Measurements from ENCODE around the gene MSX1. TPM values are rescaled to one million over a fixed set of nuclear protein-coding genes. Genes with fewer than 3 reads are reported as not detected.

The MSX1 gene
- total RNA-seq, 1 donor from 2014 or later: not detected

GRCh38 chr4:4857001-4857808, 2.3 kb upstream of the MSX1 start:
- intact Hi-C loops (cut with micrococcal nuclease): loop anchor here (5.0 kb wide), 1 partner anchor 370 kb away; no protein-coding TSS in a partner anchor

GRCh38 chr4:4857809-4858508, 1.5 kb upstream of the MSX1 start:
- intact Hi-C loops (cut with micrococcal nuclease): loop anchor here (5.0 kb wide), 1 partner anchor 371 kb away; no protein-coding TSS in a partner anchor

GRCh38 chr4:4858527-4859324, 739 bp upstream of the MSX1 start:
- intact Hi-C loops (cut with micrococcal nuclease): loop anchor here (1.0 to 5.0 kb wide), 2 partner anchors 11 to 371 kb away; no protein-coding TSS in a partner anchor

DNA sequence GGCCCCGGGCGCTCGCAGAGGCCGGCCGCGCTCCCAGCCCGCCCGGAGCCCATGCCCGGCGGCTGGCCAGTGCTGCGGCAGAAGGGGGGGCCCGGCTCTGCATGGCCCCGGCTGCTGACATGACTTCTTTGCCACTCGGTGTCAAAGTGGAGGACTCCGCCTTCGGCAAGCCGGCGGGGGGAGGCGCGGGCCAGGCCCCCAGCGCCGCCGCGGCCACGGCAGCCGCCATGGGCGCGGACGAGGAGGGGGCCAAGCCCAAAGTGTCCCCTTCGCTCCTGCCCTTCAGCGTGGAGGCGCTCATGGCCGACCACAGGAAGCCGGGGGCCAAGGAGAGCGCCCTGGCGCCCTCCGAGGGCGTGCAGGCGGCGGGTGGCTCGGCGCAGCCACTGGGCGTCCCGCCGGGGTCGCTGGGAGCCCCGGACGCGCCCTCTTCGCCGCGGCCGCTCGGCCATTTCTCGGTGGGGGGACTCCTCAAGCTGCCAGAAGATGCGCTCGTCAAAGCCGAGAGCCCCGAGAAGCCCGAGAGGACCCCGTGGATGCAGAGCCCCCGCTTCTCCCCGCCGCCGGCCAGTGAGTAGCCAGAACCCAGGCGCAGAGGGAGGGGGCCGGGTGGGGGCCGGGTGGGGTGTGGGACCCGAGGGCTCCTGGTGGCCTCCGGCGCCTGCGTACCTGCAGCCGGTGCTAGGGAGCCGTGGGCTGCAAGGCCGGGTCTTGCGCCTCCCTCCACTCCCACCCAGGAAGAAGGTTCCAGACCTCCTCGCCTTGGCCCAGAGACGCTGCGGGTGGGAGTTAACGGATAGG, 534 bp downstream of the MSX1 start:
- intact Hi-C loops (cut with micrococcal nuclease): loop anchor here (1.0 to 5.0 kb wide), 2 partner anchors 9 to 373 kb away; no protein-coding TSS in a partner anchor

DNA sequence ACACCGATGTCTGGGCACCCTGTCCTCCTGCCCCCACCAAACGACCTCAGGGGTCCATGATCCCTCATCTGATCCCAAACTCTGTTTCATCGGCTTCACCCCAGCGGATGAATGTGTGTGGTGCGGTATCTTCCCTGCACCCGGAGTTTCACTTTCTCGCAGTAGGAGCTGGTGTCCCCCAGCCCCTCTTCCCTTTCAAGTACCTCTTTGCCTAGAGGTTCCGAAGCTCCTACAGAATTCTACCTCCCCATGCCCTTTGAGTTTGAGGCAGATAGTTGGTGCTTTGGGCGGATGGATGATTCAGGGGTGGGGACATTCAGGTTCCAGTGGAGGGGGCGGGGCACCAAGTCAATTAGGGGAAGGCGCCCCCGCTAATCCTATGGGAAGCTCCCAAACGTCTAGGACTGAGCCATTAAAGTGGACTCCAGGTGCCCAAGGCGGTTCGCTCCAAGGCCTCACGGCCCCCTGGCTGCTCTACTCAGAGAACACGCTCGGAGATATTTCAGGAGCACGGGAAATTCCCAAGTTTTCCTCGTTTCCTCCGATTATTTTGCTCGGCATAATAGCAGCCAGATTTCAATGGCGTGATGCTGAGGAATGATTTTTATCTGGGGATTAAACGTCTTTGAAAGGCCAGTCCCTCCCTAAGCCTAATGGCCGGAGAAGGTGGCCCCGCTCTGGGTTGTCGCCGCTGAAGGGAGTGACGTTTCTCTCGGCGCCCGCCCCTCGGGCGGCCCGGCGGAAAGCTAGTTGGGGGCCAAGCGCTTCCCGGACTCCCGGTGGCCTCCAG, 1.3 kb downstream of the MSX1 start:
- intact Hi-C loops (cut with micrococcal nuclease): no loop called here

DNA sequence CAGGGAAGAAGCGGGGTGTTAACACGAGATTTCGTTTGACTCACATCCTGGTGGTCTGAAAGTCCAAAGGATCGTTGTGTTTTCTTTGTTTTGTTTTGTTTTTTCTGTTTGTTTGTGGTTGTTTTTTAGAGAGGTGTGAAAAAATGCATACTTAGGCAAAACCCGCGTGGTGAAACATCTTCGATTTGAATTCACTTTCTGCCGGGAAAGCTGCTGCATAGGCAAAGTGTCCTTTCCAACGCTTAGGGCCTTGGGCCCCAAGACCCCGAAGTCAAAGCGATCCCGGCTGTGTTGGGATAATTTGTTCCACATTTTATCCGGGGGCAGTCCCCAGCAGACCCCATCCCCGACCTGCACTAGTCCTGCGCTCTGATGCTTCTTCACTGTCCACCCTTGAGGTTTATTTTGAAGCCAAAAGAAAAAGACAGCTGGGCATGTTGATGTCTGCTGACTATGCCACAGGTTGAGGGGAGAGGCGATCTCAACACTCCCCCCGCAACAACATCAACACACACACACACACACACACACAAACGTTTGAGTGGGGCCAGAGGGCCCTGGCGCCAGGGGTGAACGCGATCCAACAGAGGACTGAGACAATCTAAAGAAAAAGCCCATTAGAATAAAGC, 2.0 kb downstream of the MSX1 start:
- intact Hi-C loops (cut with micrococcal nuclease): no loop called here

- intact Hi-C loops (cut with micrococcal nuclease): no loop called here
These were observed 2.6 kb downstream of the MSX1 start for GRCh38 chr4:4862071-4862551.

DNA sequence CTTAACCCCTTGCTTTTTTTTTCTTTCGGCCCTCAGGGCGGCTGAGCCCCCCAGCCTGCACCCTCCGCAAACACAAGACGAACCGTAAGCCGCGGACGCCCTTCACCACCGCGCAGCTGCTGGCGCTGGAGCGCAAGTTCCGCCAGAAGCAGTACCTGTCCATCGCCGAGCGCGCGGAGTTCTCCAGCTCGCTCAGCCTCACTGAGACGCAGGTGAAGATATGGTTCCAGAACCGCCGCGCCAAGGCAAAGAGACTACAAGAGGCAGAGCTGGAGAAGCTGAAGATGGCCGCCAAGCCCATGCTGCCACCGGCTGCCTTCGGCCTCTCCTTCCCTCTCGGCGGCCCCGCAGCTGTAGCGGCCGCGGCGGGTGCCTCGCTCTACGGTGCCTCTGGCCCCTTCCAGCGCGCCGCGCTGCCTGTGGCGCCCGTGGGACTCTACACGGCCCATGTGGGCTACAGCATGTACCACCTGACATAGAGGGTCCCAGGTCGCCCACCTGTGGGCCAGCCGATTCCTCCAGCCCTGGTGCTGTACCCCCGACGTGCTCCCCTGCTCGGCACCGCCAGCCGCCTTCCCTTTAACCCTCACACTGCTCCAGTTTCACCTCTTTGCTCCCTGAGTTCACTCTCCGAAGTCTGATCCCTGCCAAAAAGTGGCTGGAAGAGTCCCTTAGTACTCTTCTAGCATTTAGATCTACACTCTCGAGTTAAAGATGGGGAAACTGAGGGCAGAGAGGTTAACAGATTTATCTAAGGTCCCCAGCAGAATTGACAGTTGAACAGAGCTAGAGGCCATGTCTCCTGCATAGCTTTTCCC, 3.4 kb downstream of the MSX1 start:
- intact Hi-C loops (cut with micrococcal nuclease): no loop called here

DNA sequence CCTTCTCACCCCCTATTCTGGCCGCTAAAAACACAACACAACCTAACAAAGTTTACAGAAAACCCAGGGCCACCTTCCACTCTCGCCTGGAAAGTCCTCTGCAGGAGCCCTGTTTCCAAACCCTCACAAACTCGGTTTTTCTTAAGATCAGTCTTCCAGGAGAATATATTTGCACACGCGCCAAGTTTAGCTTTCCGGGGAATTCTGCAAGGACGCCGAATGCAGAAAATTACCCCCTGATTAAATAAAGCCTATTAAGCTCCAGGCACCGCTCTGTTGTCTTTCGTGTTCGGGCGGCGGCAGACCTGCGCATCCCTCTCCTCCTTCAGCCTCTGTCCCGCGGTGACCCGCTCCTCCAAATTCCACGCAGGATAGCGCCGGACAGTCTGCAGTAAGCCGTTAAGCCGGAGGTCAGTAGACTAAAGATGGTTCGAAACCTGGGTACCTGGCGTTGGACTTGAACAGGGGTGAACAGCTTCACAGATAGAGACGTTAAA, 5.0 kb downstream of the MSX1 start:
- intact Hi-C loops (cut with micrococcal nuclease): no loop called here

- intact Hi-C loops (cut with micrococcal nuclease): loop anchor here (5.0 kb wide), 1 partner anchor 1027 kb away; the partner anchor contains the start of gene CRMP1
These were observed 5.7 kb downstream of the MSX1 start for GRCh38 chr4:4864940-4865704.

DNA sequence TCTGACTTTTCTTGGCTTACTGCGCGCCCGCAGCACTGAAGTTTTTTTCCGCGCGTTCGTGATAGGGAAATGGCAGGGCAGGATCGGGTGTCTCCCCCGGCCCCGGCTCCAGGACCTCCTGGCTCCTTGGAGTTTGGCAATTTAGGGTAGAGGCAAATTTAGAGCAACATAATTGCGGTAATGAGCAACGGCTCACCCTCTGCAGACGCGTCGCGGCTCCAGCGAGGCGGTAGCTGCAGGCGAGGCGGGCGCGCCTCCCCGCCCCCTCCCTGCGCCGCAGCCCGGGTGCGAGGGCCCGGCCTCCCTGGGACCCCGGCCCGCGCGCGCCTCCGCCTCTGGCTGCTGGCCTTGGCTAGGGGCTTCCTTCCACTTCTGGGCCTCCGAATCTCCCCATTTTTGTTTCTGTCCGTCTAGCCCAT, 6.2 kb downstream of the MSX1 start:
- intact Hi-C loops (cut with micrococcal nuclease): loop anchor here (5.0 kb wide), 1 partner anchor 1027 kb away; the partner anchor contains the start of gene CRMP1

- intact Hi-C loops (cut with micrococcal nuclease): loop anchor here (5.0 kb wide), 1 partner anchor 1026 kb away; the partner anchor contains the start of gene CRMP1
These were observed 6.8 kb downstream of the MSX1 start for GRCh38 chr4:4866124-4866865.

- intact Hi-C loops (cut with micrococcal nuclease): loop anchor here (5.0 kb wide), 1 partner anchor 1025 kb away; the partner anchor contains the start of gene CRMP1
These were observed 7.5 kb downstream of the MSX1 start for GRCh38 chr4:4866866-4867374.

DNA sequence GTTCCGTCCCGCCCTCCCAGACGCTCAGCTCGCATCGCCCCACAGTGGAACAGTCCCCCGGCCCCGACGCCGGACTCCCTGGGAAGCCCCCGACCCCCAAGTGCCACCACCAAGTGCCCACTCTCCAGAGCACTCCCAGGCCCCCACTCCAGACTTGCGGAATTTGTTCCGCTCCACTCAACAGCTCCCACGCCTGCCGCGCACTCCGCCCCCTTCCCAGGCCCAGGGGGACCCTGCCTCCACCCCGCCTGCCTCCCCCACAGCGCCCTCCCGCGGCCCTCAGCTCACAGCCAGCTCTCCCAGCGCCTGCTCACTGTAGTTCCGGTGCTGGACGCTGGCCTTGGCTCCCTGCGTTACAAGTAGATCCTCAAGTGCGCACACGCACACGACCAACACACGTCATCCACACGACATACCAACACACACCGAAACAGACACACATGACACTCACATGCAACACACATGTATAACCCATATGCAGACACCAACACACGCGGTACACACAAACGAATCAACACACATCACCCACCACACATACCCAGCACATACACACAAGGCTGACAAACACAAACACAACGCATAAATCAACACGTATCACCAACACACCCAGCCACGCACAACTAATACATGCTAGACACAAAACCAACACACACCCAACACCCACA, 8.0 kb downstream of the MSX1 start:
- intact Hi-C loops (cut with micrococcal nuclease): loop anchor here (5.0 kb wide), 1 partner anchor 1025 kb away; the partner anchor contains the start of gene CRMP1

DNA sequence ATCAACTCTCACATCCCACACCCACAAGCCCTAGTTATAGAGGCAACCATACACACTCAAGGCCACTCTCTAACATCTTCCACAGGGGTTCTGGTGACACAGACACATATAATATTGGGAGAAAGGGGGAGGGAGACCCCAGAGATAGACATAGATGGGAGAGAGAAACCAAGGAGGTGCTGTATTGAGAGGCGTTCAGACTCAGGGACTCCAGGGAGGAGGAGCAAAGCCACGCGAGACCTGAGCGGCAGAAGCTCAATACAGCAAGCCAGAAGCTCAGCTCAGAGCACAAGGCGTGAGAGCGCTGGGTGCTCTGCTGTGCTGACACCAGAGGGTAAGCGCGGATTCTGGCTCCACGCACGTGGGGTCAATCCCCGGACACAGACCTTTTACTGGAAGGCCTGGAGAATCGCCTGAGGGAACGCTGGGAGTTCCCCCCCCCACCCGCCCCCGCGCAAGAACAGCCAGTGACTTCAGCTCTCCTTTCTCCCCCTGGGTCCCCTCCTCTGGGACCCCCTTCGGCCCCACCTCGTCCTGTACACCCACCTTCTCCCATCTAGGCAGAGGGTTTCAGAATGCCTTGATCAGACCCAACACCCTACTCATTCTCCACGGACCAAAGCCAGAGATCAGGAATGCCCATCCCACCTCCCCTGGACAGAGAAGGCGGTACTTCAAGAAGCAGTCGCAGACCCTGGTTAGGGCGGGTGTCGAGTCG, 8.7 kb downstream of the MSX1 start:
- intact Hi-C loops (cut with micrococcal nuclease): loop anchor here (5.0 kb wide), 1 partner anchor 1024 kb away; the partner anchor contains the start of gene CRMP1
